Activated T-helper 17 cell treated with anti-CD3 and anti-CD28 coated beads, Interleukin-2, amount 50 U/mL, for 72 hours (primary cell): Measurements from ENCODE around the gene ATP9B. TPM values are rescaled to one million over a fixed set of nuclear protein-coding genes. Genes with fewer than 3 reads are reported as not detected.

Experiments
- ATAC-seq: fragments of 150-1000 bp; cut with Tn5 transposase; replicated peaks from 2 replicates; pipeline ENCODE4 v1.10.0; 2021; ENCODE audit warnings: mild to moderate bottlenecking, moderate library complexity
- H3K27ac Mint-ChIP-seq: one replicate; pipeline ENCODE4 v1.8.0; 2022; ENCODE audit warnings: mixed read lengths
- H3K27me3 Mint-ChIP-seq: one replicate; pipeline ENCODE4 v1.8.0; 2022; ENCODE audit warnings: mixed read lengths
- H3K36me3 Mint-ChIP-seq: one replicate; pipeline ENCODE4 v1.8.0; 2022; ENCODE audit warnings: low read depth, mild to moderate bottlenecking, mixed read lengths
- H3K4me1 Mint-ChIP-seq: one replicate; pipeline ENCODE4 v1.8.0; 2022; ENCODE audit warnings: mixed read lengths
- H3K4me3 Mint-ChIP-seq: one replicate; pipeline ENCODE4 v1.8.0; 2022; ENCODE audit warnings: mild to moderate bottlenecking, mixed read lengths
- H3K9me3 Mint-ChIP-seq: one replicate; pipeline ENCODE4 v1.8.0; 2022; ENCODE audit warnings: mixed read lengths
- total RNA-seq, 2 donors: library from RNA; stranded (reverse); gene quantifications; one replicate each; pipeline ENCODE4 v1.2.3, GENCODE V29; 2022

ATP9B gene
- total RNA-seq, 2 donors from 2014 or later, result 23.3 to 29.4 TPM

- Mint-ChIP-seq H3K9me3 (no peaks in the 10 kb centered on the region), H3K36me3 (peaks cover 69% of the 10 kb centered on the region), H3K4me1 (peaks cover 20% of the 10 kb centered on the region), H3K4me3 (no peak overlapping the region), H3K27ac (peak overlapping the region; percentile 75), H3K27me3 (no peaks in the 10 kb centered on the region)
- ATAC-seq, result no peak
These were observed 356.3 kb downstream of the ATP9B start for GRCh38 chr18:79425569-79425886.

GRCh38 chr18:79426376-79427300, 357.4 kb downstream of the ATP9B start:
- ATAC-seq, result no peak
- Mint-ChIP-seq H3K4me3 (no peak overlapping the region), H3K9me3 (no peaks in the 10 kb centered on the region), H3K27ac (no peak overlapping the region), H3K4me1 (peaks cover 18% of the 10 kb centered on the region), H3K27me3 (no peaks in the 10 kb centered on the region), H3K36me3 (peaks cover 70% of the 10 kb centered on the region)

- Mint-ChIP-seq H3K27me3 (no peaks in the 10 kb centered on the region), H3K36me3 (peaks cover 71% of the 10 kb centered on the region), H3K27ac (no peak overlapping the region), H3K4me1 (peaks cover 13% of the 10 kb centered on the region), H3K4me3 (no peak overlapping the region), H3K9me3 (no peaks in the 10 kb centered on the region)
- ATAC-seq, result no peak
These were observed 358.4 kb downstream of the ATP9B start for GRCh38 chr18:79427368-79428225.

Other genes with a start within 250 kb of the ATP9B start
- gene SALL3, start 89.6 kb upstream of the ATP9B start, total RNA-seq, result not detected